KBM-7 (cell line): ENCODE measurements around the gene LAMA3.

Experiments used
- DNase-seq: peaks from one replicate; pipeline ENCODE4 v3.0.0-alpha.2; 2015
- in situ Hi-C: fragments of 300-500 bp; cut with MboI; formaldehyde crosslinking; loops from 2 replicates; pipeline ENCODE4 v1.14.3; 2020; ENCODE audit warnings: low sequenced_read_pairs, low pct_unique_long_range_greater_than_20kb, mixed read lengths

LAMA3 gene

GRCh38 chr18:23968638-23969604, 279.7 kb downstream of the LAMA3 start:
- no peak for DNase-seq
- in situ Hi-C loops, result no loop called here

- in situ Hi-C loops, result no loop called here
- DNase-seq, result no peak
Observed at GRCh38 chr18:23969664-23970063, 280.4 kb downstream of the LAMA3 start.

GRCh38 chr18:23970161-23971096, 281.2 kb downstream of the LAMA3 start:
- DNase-seq, result peak; percentile 73
- in situ Hi-C loops, result no loop called here

GRCh38 chr18:23971097-23971440, 281.8 kb downstream of the LAMA3 start:
- no peak for DNase-seq
- in situ Hi-C loops, result no loop called here

- DNase-seq, result no peak
- in situ Hi-C loops, result no loop called here
Observed at GRCh38 chr18:23971666-23972230, 282.5 kb downstream of the LAMA3 start.

GRCh38 chr18:23972453-23972852, 283.2 kb downstream of the LAMA3 start:
- no peak for DNase-seq
- in situ Hi-C loops, result no loop called here

- DNase-seq, result no peak
- in situ Hi-C loops, result no loop called here
Observed at GRCh38 chr18:23977103-23977502, 287.9 kb downstream of the LAMA3 start.

- peak; percentile 28 for DNase-seq
- in situ Hi-C loops, result no loop called here
Observed at GRCh38 chr18:23977719-23978483, 288.6 kb downstream of the LAMA3 start.

GRCh38 chr18:23981369-23981980, 292.2 kb downstream of the LAMA3 start:
- in situ Hi-C loops, result no loop called here
- DNase-seq, result no peak

- in situ Hi-C loops, result no loop called here
- DNase-seq, result no peak
Observed at GRCh38 chr18:23982155-23983079, 293.2 kb downstream of the LAMA3 start.

- in situ Hi-C loops, result no loop called here
- no peak for DNase-seq
Observed at GRCh38 chr18:23983112-23983511, 293.9 kb downstream of the LAMA3 start.

GRCh38 chr18:23986600-23987359, 297.5 kb downstream of the LAMA3 start:
- in situ Hi-C loops, result no loop called here

GRCh38 chr18:23990474-23991410, 301.5 kb downstream of the LAMA3 start:
- in situ Hi-C loops, result no loop called here
- DNase-seq, result no peak

More at GRCh38 chr18:23986600-23987359, 297.5 kb downstream of the LAMA3 start:
- no peak for DNase-seq

- in situ Hi-C loops, result no loop called here
- no peak for DNase-seq
Observed at GRCh38 chr18:23992089-23992940, 303.1 kb downstream of the LAMA3 start.

- DNase-seq, result no peak
- in situ Hi-C loops, result no loop called here
Observed at GRCh38 chr18:23992941-23993280, 303.7 kb downstream of the LAMA3 start.
